ENCODE results near the gene HOOK1. TPM values are rescaled to one million over a fixed set of nuclear protein-coding genes. Genes with fewer than 3 reads are reported as not detected.

Gene HOOK1
- total and polyA plus RNA-seq, 2 donors (not counting 3 experiments of a cell fraction or from before 2014, with no cell fraction given) = not detected

DNA sequence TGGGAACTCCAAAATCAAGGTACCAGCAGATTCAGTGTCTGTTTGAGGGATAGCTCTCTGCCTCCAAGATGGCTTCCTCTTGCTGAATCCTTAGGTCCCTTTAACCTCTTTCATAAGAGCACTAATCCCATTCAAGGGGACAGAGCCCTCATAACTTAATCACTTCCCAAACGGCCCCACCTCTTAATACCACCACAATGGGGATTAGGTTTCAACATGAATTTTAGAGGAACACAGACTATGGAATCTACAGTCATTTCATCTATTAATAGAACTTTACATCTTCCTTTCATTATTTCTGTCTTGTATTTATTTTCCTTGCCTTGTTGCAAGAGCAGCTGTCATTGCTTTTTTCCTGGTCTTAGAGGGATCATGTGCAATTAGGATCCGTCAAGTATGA is 30.3 kb downstream of the HOOK1 start:
- BruUV-seq (replicated peaks) = no TSS peak
- POLR2A ChIA-PET = no interaction called here

DNA sequence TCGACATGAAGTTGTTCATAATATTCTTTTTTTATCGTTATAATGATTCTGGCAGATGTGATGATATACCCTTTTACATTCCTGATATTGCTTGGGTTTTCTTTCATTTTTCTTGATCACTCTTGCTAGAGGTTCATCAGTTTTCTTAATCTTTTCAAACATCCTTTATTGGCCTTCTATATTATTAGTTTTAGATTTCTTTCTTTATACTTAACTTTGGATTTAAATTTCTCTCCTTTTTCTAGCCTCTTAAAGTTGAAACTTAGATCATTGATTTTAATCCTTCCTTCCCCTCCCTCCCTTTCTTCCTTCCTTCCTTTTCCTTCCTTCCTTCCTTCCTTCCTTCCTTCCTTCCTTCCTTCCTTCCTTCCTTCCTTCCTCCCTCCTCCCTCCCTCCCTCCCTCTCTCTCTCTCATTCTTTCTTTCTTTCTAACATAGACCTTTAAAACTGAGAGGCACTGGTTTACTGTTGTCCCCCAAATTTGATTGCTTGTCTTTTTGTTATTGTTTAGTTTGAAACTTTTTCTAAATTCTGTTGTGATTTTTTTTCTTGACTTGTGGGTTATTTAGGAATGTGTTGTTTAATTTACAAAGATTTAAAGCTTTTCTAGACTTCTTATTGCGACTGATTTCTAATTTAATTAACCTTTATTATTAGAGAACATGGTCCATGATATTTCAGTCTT is 31.6 kb downstream of the HOOK1 start:
- POLR2A ChIA-PET = no interaction called here
- Histone ChIP-seq H4K20me1 (replicated peaks; ENCODE audit: control insufficient read depth, extremely low read depth, insufficient read depth, low read length) (no peaks in the 10 kb centered on the region), H3K79me2 (ENCODE audit: control insufficient read depth, insufficient read depth, low read length) (no peaks in the 10 kb centered on the region), H3K9me3 (replicated peaks; ENCODE audit: control insufficient read depth, insufficient read depth, low read length) (no peaks in the 10 kb centered on the region), H3K27ac (ENCODE audit: insufficient read depth, low read depth, low read length) (no peak overlapping the region), H3K36me3 (ENCODE audit: control insufficient read depth in 2 of 2, extremely low read depth in 1 of 2, insufficient read depth in 2 of 2, low read length in 2 of 2) (no peaks in the 10 kb centered on the region), H3K9ac (replicated peaks; ENCODE audit: extremely low read depth, insufficient read depth, low read length) (no peak overlapping the region), H3K4me2 (ENCODE audit: insufficient read depth, low read length) (no peak overlapping the region), H3K9me1 (replicated peaks; ENCODE audit: control insufficient read depth, extremely low read depth, insufficient read depth, low read length) (no peaks in the 10 kb centered on the region), H3K27me3 (ENCODE audit: control insufficient read depth in 2 of 2, insufficient read depth in 2 of 2, low read length in 2 of 2) (peaks cover under 1 to 3% of the 10 kb centered on the region in 2 experiments), H3K4me3 (replicated peaks in 1 of 3; ENCODE audit: insufficient read depth in 1 of 3, low read depth in 1 of 3, low read length in 3 of 3) (no peak overlapping the region), H2AFZ (ENCODE audit: low read depth, low read length) (no peak overlapping the region), H3K4me1 (ENCODE audit: control insufficient read depth, extremely low read depth, insufficient read depth, low read length) (no peaks in the 10 kb centered on the region)
- dilution Hi-C loops (cut with MboI; ENCODE audit: extremely low pct_ligation_motif_present, low sequenced_read_pairs) = no loop called here
- intact Hi-C loops (cut with micrococcal nuclease) = no loop called here
- TF ChIP-seq, protein P1, sequence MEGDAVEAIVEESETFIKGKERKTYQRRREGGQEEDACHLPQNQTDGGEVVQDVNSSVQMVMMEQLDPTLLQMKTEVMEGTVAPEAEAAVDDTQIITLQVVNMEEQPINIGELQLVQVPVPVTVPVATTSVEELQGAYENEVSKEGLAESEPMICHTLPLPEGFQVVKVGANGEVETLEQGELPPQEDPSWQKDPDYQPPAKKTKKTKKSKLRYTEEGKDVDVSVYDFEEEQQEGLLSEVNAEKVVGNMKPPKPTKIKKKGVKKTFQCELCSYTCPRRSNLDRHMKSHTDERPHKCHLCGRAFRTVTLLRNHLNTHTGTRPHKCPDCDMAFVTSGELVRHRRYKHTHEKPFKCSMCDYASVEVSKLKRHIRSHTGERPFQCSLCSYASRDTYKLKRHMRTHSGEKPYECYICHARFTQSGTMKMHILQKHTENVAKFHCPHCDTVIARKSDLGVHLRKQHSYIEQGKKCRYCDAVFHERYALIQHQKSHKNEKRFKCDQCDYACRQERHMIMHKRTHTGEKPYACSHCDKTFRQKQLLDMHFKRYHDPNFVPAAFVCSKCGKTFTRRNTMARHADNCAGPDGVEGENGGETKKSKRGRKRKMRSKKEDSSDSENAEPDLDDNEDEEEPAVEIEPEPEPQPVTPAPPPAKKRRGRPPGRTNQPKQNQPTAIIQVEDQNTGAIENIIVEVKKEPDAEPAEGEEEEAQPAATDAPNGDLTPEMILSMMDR (IDR thresholded peaks at IDR 0.05; ENCODE audit: extremely low read depth in 1 of 2, insufficient read depth in 1 of 2, low read depth in 1 of 2, low read length in 2 of 2) = no peak
- TF ChIP-seq POLR2A (IDR thresholded peaks at IDR 0.05; ENCODE audit: low read depth, low read length) (no peak), MYC (IDR thresholded peaks at IDR 0.05; ENCODE audit: low read depth, low read length) (no peak), EZH2 (IDR thresholded peaks at IDR 0.05; ENCODE audit: borderline replicate concordance, low read depth, low read length, severe bottlenecking) (no peak), POLR2AphosphoS5 (IDR thresholded peaks at IDR 0.05; ENCODE audit: insufficient read depth, low read depth, low read length) (no peak), JUN (IDR thresholded peaks at IDR 0.05; ENCODE audit: borderline replicate concordance, insufficient read depth, insufficient read length, low read depth) (no peak), GATA2 (IDR thresholded peaks at IDR 0.05; ENCODE audit: insufficient read depth, insufficient read length, low read depth, low read length) (no peak), FOS (IDR thresholded peaks at IDR 0.05; ENCODE audit: borderline replicate concordance, insufficient read depth, low read length) (no peak)
- TF ChIP-seq, protein P2, sequence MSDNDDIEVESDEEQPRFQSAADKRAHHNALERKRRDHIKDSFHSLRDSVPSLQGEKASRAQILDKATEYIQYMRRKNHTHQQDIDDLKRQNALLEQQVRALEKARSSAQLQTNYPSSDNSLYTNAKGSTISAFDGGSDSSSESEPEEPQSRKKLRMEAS (IDR thresholded peaks at IDR 0.05; ENCODE audit: insufficient read depth, insufficient read length) = no peak
- FAIRE-seq = no peak
- CTCF ChIA-PET = no interaction called here
- no TSS peak for BruUV-seq (replicated peaks)
- DNase-seq (ENCODE audit: low read depth, low spot score) = no peak

More for the DNA sequence above, 30.3 kb downstream of the HOOK1 start:
- intact Hi-C loops (cut with micrococcal nuclease) (no loop called here), dilution Hi-C loops (cut with MboI; ENCODE audit: extremely low pct_ligation_motif_present, low sequenced_read_pairs) (no loop called here)
- H3K4me3 ChIP-seq (replicated peaks in 1 of 3; ENCODE audit: insufficient read depth in 1 of 3, low read depth in 1 of 3, low read length in 3 of 3) = no peak overlapping the region
- H3K27me3 ChIP-seq (ENCODE audit: control insufficient read depth in 2 of 2, insufficient read depth in 2 of 2, low read length in 2 of 2) = peaks cover 2 to 3% of the 10 kb centered on the region in 2 experiments
- TF ChIP-seq MYC (IDR thresholded peaks at IDR 0.05; ENCODE audit: low read depth, low read length) (no peak), POLR2AphosphoS5 (IDR thresholded peaks at IDR 0.05; ENCODE audit: insufficient read depth, low read depth, low read length) (no peak), EZH2 (IDR thresholded peaks at IDR 0.05; ENCODE audit: borderline replicate concordance, low read depth, low read length, severe bottlenecking) (no peak), GATA2 (IDR thresholded peaks at IDR 0.05; ENCODE audit: insufficient read depth, insufficient read length, low read depth, low read length) (no peak)
- H3K4me2 ChIP-seq (ENCODE audit: insufficient read depth, low read length) = no peak overlapping the region
- DNase-seq (ENCODE audit: low read depth, low spot score) = no peak
- FAIRE-seq = no peak
- H3K9me1 ChIP-seq (replicated peaks; ENCODE audit: control insufficient read depth, extremely low read depth, insufficient read depth, low read length) = no peaks in the 10 kb centered on the region
- H3K27ac ChIP-seq (ENCODE audit: insufficient read depth, low read depth, low read length) = no peak overlapping the region
- H3K79me2 ChIP-seq (ENCODE audit: control insufficient read depth, insufficient read depth, low read length) = no peaks in the 10 kb centered on the region
- H4K20me1 ChIP-seq (replicated peaks; ENCODE audit: control insufficient read depth, extremely low read depth, insufficient read depth, low read length) = no peaks in the 10 kb centered on the region
- H2AFZ ChIP-seq (ENCODE audit: low read depth, low read length) = no peak overlapping the region
- no peak overlapping the region for H3K9ac ChIP-seq (replicated peaks; ENCODE audit: extremely low read depth, insufficient read depth, low read length)
- no peaks in the 10 kb centered on the region for H3K4me1 ChIP-seq (ENCODE audit: control insufficient read depth, extremely low read depth, insufficient read depth, low read length)
- no peaks in the 10 kb centered on the region for H3K9me3 ChIP-seq (replicated peaks; ENCODE audit: control insufficient read depth, insufficient read depth, low read length)
- CTCF ChIA-PET = interaction anchor here (0.8 to 1.2 kb wide), 2 partner anchors 102 to 126 kb away, joined by 3 to 4 read pairs; no protein-coding TSS in a partner anchor
- H3K36me3 ChIP-seq (ENCODE audit: control insufficient read depth in 2 of 2, extremely low read depth in 1 of 2, insufficient read depth in 2 of 2, low read length in 2 of 2) = no peaks in the 10 kb centered on the region

Measured in endothelial cell of umbilical vein (primary cell).